ENCODE measurements around the gene PYROXD2. TPM values are rescaled to one million over a fixed set of nuclear protein-coding genes. Genes with fewer than 3 reads are reported as not detected.

PYROXD2 gene
- total RNA-seq, 1 experiment from 2014 or later = 8.1 TPM

GRCh38 chr10:98361131-98362025 lies 53.6 kb downstream of the PYROXD2 start:
- DNase-seq (ENCODE audit: low spot score) = no peak
- Mint-ChIP-seq H3K27me3 (ENCODE audit: low read depth) (peaks cover 2% of the 10 kb centered on the region; the same call in 1 of the 2 replicates), H3K9me3 (no peaks in the 10 kb centered on the region), H3K36me3 (no peaks in the 10 kb centered on the region), H3K27ac (no peak overlapping the region), H3K4me1 (peaks cover 42% of the 10 kb centered on the region), H3K4me3 (no peak overlapping the region)
- peak; percentile 80 for ATAC-seq
- POLR2A ChIA-PET = no interaction called here
- TF ChIP-seq FOXP4 (CRISPR knock-in tag; IDR thresholded peaks at IDR 0.05) (no peak), HMGA2 (CRISPR knock-in tag; IDR thresholded peaks at IDR 0.05) (no peak), CREB1 (CRISPR knock-in tag; IDR thresholded peaks at IDR 0.05) (no peak), CBFB (CRISPR knock-in tag; IDR thresholded peaks at IDR 0.05; ENCODE audit: low read depth) (no peak), ZNF138 (CRISPR knock-in tag; conservative IDR thresholded peaks at IDR 0.05) (no peak), ZNF671 (CRISPR knock-in tag; IDR thresholded peaks at IDR 0.05) (no peak)
- TF ChIP-seq, protein P1, sequence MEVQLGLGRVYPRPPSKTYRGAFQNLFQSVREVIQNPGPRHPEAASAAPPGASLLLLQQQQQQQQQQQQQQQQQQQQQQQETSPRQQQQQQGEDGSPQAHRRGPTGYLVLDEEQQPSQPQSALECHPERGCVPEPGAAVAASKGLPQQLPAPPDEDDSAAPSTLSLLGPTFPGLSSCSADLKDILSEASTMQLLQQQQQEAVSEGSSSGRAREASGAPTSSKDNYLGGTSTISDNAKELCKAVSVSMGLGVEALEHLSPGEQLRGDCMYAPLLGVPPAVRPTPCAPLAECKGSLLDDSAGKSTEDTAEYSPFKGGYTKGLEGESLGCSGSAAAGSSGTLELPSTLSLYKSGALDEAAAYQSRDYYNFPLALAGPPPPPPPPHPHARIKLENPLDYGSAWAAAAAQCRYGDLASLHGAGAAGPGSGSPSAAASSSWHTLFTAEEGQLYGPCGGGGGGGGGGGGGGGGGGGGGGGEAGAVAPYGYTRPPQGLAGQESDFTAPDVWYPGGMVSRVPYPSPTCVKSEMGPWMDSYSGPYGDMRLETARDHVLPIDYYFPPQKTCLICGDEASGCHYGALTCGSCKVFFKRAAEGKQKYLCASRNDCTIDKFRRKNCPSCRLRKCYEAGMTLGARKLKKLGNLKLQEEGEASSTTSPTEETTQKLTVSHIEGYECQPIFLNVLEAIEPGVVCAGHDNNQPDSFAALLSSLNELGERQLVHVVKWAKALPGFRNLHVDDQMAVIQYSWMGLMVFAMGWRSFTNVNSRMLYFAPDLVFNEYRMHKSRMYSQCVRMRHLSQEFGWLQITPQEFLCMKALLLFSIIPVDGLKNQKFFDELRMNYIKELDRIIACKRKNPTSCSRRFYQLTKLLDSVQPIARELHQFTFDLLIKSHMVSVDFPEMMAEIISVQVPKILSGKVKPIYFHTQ (CRISPR knock-in tag; IDR thresholded peaks at IDR 0.05) = no peak
- TF ChIP-seq, protein P2, sequence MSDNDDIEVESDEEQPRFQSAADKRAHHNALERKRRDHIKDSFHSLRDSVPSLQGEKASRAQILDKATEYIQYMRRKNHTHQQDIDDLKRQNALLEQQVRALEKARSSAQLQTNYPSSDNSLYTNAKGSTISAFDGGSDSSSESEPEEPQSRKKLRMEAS (CRISPR knock-in tag; IDR thresholded peaks at IDR 0.05) = no peak
- TF ChIP-seq, protein P3, sequence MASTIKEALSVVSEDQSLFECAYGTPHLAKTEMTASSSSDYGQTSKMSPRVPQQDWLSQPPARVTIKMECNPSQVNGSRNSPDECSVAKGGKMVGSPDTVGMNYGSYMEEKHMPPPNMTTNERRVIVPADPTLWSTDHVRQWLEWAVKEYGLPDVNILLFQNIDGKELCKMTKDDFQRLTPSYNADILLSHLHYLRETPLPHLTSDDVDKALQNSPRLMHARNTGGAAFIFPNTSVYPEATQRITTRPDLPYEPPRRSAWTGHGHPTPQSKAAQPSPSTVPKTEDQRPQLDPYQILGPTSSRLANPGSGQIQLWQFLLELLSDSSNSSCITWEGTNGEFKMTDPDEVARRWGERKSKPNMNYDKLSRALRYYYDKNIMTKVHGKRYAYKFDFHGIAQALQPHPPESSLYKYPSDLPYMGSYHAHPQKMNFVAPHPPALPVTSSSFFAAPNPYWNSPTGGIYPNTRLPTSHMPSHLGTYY (CRISPR knock-in tag; IDR thresholded peaks at IDR 0.05) = no peak
- TF ChIP-seq, protein P4, sequence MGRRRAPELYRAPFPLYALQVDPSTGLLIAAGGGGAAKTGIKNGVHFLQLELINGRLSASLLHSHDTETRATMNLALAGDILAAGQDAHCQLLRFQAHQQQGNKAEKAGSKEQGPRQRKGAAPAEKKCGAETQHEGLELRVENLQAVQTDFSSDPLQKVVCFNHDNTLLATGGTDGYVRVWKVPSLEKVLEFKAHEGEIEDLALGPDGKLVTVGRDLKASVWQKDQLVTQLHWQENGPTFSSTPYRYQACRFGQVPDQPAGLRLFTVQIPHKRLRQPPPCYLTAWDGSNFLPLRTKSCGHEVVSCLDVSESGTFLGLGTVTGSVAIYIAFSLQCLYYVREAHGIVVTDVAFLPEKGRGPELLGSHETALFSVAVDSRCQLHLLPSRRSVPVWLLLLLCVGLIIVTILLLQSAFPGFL (CRISPR knock-in tag; IDR thresholded peaks at IDR 0.05; ENCODE audit: borderline replicate concordance) = no peak
- CTCF ChIA-PET = interaction anchor here (0.7 to 2.0 kb wide), 6 partner anchors 27 to 99 kb away, joined by 3 to 13 read pairs (median 6); no protein-coding TSS in a partner anchor

- Mint-ChIP-seq H3K9me3 (no peaks in the 10 kb centered on the region), H3K27ac (no peak overlapping the region), H3K27me3 (ENCODE audit: low read depth) (no peaks in the 10 kb centered on the region; the same call in 1 of the 2 replicates)
Measured at GRCh38 chr10:98357194-98357822, 57.7 kb downstream of the PYROXD2 start.

More at GRCh38 chr10:98357194-98357822, 57.7 kb downstream of the PYROXD2 start:
- Mint-ChIP-seq H3K4me3 (no peak overlapping the region), H3K36me3 (no peaks in the 10 kb centered on the region), H3K4me1 (peaks cover 26% of the 10 kb centered on the region)
- DNase-seq (ENCODE audit: low spot score) (no peak), ATAC-seq (no peak)
- POLR2A ChIA-PET = no interaction called here
- TF ChIP-seq ZNF317 (CRISPR knock-in tag; IDR thresholded peaks at IDR 0.05; ENCODE audit: borderline replicate concordance, low read depth) = no peak
- no peak for TF ChIP-seq E2F1 (CRISPR knock-in tag; IDR thresholded peaks at IDR 0.05)
- no peak for TF ChIP-seq ZNF219 (CRISPR knock-in tag; IDR thresholded peaks at IDR 0.05; ENCODE audit: borderline replicate concordance)
- TF ChIP-seq EMX1 (CRISPR knock-in tag; IDR thresholded peaks at IDR 0.05) = no peak
- no peak for TF ChIP-seq KAT7 (CRISPR knock-in tag; IDR thresholded peaks at IDR 0.05; ENCODE audit: borderline replicate concordance)
- TF ChIP-seq, protein P2 (CRISPR knock-in tag; IDR thresholded peaks at IDR 0.05) = no peak
- TF ChIP-seq CREM (CRISPR knock-in tag; IDR thresholded peaks at IDR 0.05) = no peak
- TF ChIP-seq ZNF416 (CRISPR knock-in tag; IDR thresholded peaks at IDR 0.05) = no peak
- TF ChIP-seq, protein P5, sequence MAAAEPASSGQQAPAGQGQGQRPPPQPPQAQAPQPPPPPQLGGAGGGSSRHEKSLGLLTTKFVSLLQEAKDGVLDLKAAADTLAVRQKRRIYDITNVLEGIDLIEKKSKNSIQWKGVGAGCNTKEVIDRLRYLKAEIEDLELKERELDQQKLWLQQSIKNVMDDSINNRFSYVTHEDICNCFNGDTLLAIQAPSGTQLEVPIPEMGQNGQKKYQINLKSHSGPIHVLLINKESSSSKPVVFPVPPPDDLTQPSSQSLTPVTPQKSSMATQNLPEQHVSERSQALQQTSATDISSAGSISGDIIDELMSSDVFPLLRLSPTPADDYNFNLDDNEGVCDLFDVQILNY (CRISPR knock-in tag; IDR thresholded peaks at IDR 0.05) = no peak
- CTCF ChIA-PET = interaction anchor here (1.2 to 1.4 kb wide), 3 partner anchors 17 to 66 kb away, joined by 3 to 4 read pairs (median 4); no protein-coding TSS in a partner anchor

Measured in WTC11 (cell line).